ENCODE results near the gene RHEBL1. TPM values are rescaled to one million over a fixed set of nuclear protein-coding genes. Genes with fewer than 3 reads are reported as not detected.

The RHEBL1 gene
- total RNA-seq = 1 to 10 TPM in 1 of 2 donors, under 1 TPM in 1; 0.71 to 1.1 TPM
- polyA plus RNA-seq (ENCODE audit: insufficient read length in 6 of 6) = 1 to 10 TPM; 1.9 to 3.6 (median 2.4) TPM
- long read RNA-seq, donor 1 = 0 reads
- long read RNA-seq, donor 2 = 0 reads
- long read RNA-seq, donor 3 = 0 reads
- long read RNA-seq, donor 4 = 0 reads
- long read RNA-seq, donor 5, partial matches to known transcripts = 0 of 1 reads
- long read RNA-seq, donor 5, other reads (novel, unspliced or antisense) = 0 of 1 reads
- long read RNA-seq, donor 6 = 0 reads
- long read RNA-seq, donor 7, partial matches to known transcripts = 0 of 1 reads
- long read RNA-seq, donor 7, other reads (novel, unspliced or antisense) = 0 of 1 reads
- long read RNA-seq, donor 8 = 0 reads
- long read RNA-seq, donor 9 = 0 reads
- long read RNA-seq, donor 10, partial matches to known transcripts = 0 of 1 reads
- long read RNA-seq, donor 10, other reads (novel, unspliced or antisense) = 0 of 1 reads
- long read RNA-seq, donor 11 = 0 reads
- long read RNA-seq, donor 12, partial matches to known transcripts = 0 of 1 reads
- long read RNA-seq, donor 12, other reads (novel, unspliced or antisense) = 0 of 1 reads

- intact Hi-C loops (cut with DNase I) = loop anchor here in 1 of 2 donors (10.0 kb wide), 1 partner anchor 55 kb away; no protein-coding TSS in a partner anchor
- no peak for TF ChIP-seq CTCF (IDR thresholded peaks at IDR 0.05)
These were observed at the start of gene RHEBL1 for GRCh38 chr12:49069507-49070346. TSS of gene RHEBL1 (minus strand) at chr12:49069979. CDS start at chr12:49069785, 194 bp downstream.

GRCh38 chr12:49111206-49111605 lies 41.4 kb upstream of the RHEBL1 start:
- H3K36me3 ChIP-seq = peaks cover 0 to 2% of the 10 kb centered on the region in 2 donors
- intact Hi-C loops (cut with DNase I) = no loop called here
- DNase-seq (no peak), ATAC-seq (no peak)
- TF ChIP-seq CTCF (IDR thresholded peaks at IDR 0.05) = no peak
- peak overlapping the region; percentile 68 to 81 for H3K4me3 ChIP-seq
- H3K27me3 ChIP-seq = no peaks in the 10 kb centered on the region
- H3K27ac ChIP-seq = peak overlapping the region; percentile 87 to 96
- H3K9me3 ChIP-seq = no peaks in the 10 kb centered on the region
- peaks cover 22 to 38% of the 10 kb centered on the region in 2 donors for H3K4me1 ChIP-seq

More at GRCh38 chr12:49069507-49070346, at the start of gene RHEBL1:
- ATAC-seq (peak; percentile 100), DNase-seq (peak; percentile 93 to 100 (median 98))
- peak within 1 kb of the TSS; percentile 57 to 76 for H3K4me3 ChIP-seq
- peaks cover 8 to 16% of the 10 kb centered on the region in 2 donors for H3K4me1 ChIP-seq
- H3K27me3 ChIP-seq = no peaks in the 10 kb centered on the region
- no peaks in the 10 kb centered on the region for H3K9me3 ChIP-seq
- peak within 1 kb of the TSS; percentile 27 to 84 for H3K27ac ChIP-seq
- H3K36me3 ChIP-seq = no peaks in the 10 kb centered on the region

- peak; percentile 96 for ATAC-seq
- Histone ChIP-seq H3K9me3 (no peaks in the 10 kb centered on the region), H3K27me3 (no peaks in the 10 kb centered on the region), H3K4me3 (peak within 1 kb of the TSS; percentile 68 to 81), H3K27ac (peak within 1 kb of the TSS; percentile 87 to 96), H3K36me3 (peaks cover 0 to 3% of the 10 kb centered on the region in 2 donors), H3K4me1 (peaks cover 22 to 44% of the 10 kb centered on the region in 2 donors)
- intact Hi-C loops (cut with DNase I) = no loop called here
- DNase-seq = peak; percentile 95 to 98 (median 96)
- peak; percentile 33 to 77 for TF ChIP-seq CTCF (IDR thresholded peaks at IDR 0.05)
These were observed 40.8 kb upstream of the RHEBL1 start, which contains the start of gene LMBR1L for GRCh38 chr12:49110464-49111155. TSS of gene LMBR1L (minus strand) at chr12:49110847. CDS start at chr12:49110555, 292 bp downstream.

- DNase-seq (peak in 2 of 4 donors; percentile 61 to 71), ATAC-seq (peak; percentile 42)
- no peak for TF ChIP-seq CTCF (IDR thresholded peaks at IDR 0.05)
These were observed 40.1 kb upstream of the RHEBL1 start for GRCh38 chr12:49109641-49110463.

More at GRCh38 chr12:49109641-49110463, 40.1 kb upstream of the RHEBL1 start:
- H3K27ac ChIP-seq = peak overlapping the region; percentile 87 to 96
- H3K9me3 ChIP-seq = no peaks in the 10 kb centered on the region
- H3K27me3 ChIP-seq = no peaks in the 10 kb centered on the region
- peak overlapping the region; percentile 68 to 81 for H3K4me3 ChIP-seq
- intact Hi-C loops (cut with DNase I) = no loop called here
- H3K4me1 ChIP-seq = peaks cover 22 to 51% of the 10 kb centered on the region in 2 donors
- H3K36me3 ChIP-seq = peaks cover 0 to 8% of the 10 kb centered on the region in 2 donors
